ENCODE results near the gene ZNF70. TPM values are rescaled to one million over a fixed set of nuclear protein-coding genes. Genes with fewer than 3 reads are reported as not detected.
A peak's percentile ranks its signal among the peaks of the same experiment; 100 is the strongest.

Gene ZNF70
- total and polyA plus RNA-seq, 9 of the 15 experiments (the other 6 are each of a cell fraction or from before 2014, with no cell fraction given): 0.14 to 3.3 (median 1.4) TPM

- TF ChIP-seq ZBTB11 (CRISPR knock-in tag; IDR thresholded peaks at IDR 0.05): peak in 1 of 3 experiments; percentile 73; a peak in 2 of 6 replicates
- TF ChIP-seq ZFPM2 (CRISPR knock-in tag; IDR thresholded peaks at IDR 0.05): no peak
- no peak for TF ChIP-seq ZKSCAN1 (IDR thresholded peaks at IDR 0.05; ENCODE audit: low read depth, low read length)
- TF ChIP-seq ZNF766 (CRISPR knock-in tag; conservative IDR thresholded peaks at IDR 0.05): peak; percentile 93
- TF ChIP-seq, protein P1, sequence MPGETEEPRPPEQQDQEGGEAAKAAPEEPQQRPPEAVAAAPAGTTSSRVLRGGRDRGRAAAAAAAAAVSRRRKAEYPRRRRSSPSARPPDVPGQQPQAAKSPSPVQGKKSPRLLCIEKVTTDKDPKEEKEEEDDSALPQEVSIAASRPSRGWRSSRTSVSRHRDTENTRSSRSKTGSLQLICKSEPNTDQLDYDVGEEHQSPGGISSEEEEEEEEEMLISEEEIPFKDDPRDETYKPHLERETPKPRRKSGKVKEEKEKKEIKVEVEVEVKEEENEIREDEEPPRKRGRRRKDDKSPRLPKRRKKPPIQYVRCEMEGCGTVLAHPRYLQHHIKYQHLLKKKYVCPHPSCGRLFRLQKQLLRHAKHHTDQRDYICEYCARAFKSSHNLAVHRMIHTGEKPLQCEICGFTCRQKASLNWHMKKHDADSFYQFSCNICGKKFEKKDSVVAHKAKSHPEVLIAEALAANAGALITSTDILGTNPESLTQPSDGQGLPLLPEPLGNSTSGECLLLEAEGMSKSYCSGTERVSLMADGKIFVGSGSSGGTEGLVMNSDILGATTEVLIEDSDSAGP (CRISPR knock-in tag; IDR thresholded peaks at IDR 0.05): peak; percentile 95
- TF ChIP-seq, protein P2, sequence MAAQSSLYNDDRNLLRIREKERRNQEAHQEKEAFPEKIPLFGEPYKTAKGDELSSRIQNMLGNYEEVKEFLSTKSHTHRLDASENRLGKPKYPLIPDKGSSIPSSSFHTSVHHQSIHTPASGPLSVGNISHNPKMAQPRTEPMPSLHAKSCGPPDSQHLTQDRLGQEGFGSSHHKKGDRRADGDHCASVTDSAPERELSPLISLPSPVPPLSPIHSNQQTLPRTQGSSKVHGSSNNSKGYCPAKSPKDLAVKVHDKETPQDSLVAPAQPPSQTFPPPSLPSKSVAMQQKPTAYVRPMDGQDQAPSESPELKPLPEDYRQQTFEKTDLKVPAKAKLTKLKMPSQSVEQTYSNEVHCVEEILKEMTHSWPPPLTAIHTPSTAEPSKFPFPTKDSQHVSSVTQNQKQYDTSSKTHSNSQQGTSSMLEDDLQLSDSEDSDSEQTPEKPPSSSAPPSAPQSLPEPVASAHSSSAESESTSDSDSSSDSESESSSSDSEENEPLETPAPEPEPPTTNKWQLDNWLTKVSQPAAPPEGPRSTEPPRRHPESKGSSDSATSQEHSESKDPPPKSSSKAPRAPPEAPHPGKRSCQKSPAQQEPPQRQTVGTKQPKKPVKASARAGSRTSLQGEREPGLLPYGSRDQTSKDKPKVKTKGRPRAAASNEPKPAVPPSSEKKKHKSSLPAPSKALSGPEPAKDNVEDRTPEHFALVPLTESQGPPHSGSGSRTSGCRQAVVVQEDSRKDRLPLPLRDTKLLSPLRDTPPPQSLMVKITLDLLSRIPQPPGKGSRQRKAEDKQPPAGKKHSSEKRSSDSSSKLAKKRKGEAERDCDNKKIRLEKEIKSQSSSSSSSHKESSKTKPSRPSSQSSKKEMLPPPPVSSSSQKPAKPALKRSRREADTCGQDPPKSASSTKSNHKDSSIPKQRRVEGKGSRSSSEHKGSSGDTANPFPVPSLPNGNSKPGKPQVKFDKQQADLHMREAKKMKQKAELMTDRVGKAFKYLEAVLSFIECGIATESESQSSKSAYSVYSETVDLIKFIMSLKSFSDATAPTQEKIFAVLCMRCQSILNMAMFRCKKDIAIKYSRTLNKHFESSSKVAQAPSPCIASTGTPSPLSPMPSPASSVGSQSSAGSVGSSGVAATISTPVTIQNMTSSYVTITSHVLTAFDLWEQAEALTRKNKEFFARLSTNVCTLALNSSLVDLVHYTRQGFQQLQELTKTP (IDR thresholded peaks at IDR 0.05; ENCODE audit: low read depth in 1 of 2, partially characterized antibody in 2 of 2): no peak
- no peak for TF ChIP-seq NELFE (IDR thresholded peaks at IDR 0.05; ENCODE audit: insufficient read depth, insufficient read length)
- TF ChIP-seq ATF6 (CRISPR knock-in tag; IDR thresholded peaks at IDR 0.05): 0 out of 2 replicates have a peak, but pooled peaks have one; percentile 67
- TF ChIP-seq HDAC6 (IDR thresholded peaks at IDR 0.05; ENCODE audit: low read depth, low read length): no peak
- no peak for TF ChIP-seq ZNF253 (CRISPR knock-in tag; conservative IDR thresholded peaks at IDR 0.05)
- no peak for TF ChIP-seq TAF15 (IDR thresholded peaks at IDR 0.05; ENCODE audit: low read depth, low read length)
- TF ChIP-seq, protein P3, sequence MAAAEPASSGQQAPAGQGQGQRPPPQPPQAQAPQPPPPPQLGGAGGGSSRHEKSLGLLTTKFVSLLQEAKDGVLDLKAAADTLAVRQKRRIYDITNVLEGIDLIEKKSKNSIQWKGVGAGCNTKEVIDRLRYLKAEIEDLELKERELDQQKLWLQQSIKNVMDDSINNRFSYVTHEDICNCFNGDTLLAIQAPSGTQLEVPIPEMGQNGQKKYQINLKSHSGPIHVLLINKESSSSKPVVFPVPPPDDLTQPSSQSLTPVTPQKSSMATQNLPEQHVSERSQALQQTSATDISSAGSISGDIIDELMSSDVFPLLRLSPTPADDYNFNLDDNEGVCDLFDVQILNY (CRISPR knock-in tag; IDR thresholded peaks at IDR 0.05): no peak
These were observed 36.1 kb upstream of the ZNF70 start, which contains the start of gene SMARCB1 (continued) for GRCh38 chr22:23786752-23787599.

Measured in K562 (cell line).